Panc1 (cell line): ENCODE measurements around the gene APP. TPM values are rescaled to one million over a fixed set of nuclear protein-coding genes. Genes with fewer than 3 reads are reported as not detected.

ENCODE experiments used
- ATAC-seq: fragments of 200-7000 bp; cut with Tn5 transposase; 2 replicates; pipeline ENCODE4 v1.9.1; 2020; ENCODE audit warnings: mild to moderate bottlenecking, moderate library complexity
- BruUV-seq: library from RNA; stranded (reverse); fragments of 400-500 nt; replicated peaks from 2 replicates; lab custom pipeline; 2021; lab: Mats Ljungman, UMichigan
- CTCF ChIA-PET: fragments of 300-600 bp; sonication (Branson Sonifier 250); formaldehyde crosslinking; loops from one replicate; lab custom pipeline; 2022; ENCODE audit warnings: antibody characterized with exemption; lab: Charles Lee
- POLR2A ChIA-PET: fragments of 300-600 bp; sonication (Branson Sonifier 250); formaldehyde crosslinking; loops from one replicate; lab custom pipeline; 2022; ENCODE audit warnings: antibody characterized with exemption; lab: Charles Lee
- DNase-seq: peaks from one replicate; pipeline ENCODE4 v3.0.0-alpha.2; 2010; ENCODE audit warnings: low read depth, low spot score
- H3K27ac ChIP-seq: 2 replicates; pipeline ENCODE4 v1.5.1; 2011; ENCODE audit warnings: mild to moderate bottlenecking, low read length, inconsistent platforms
- H3K27me3 ChIP-seq: fragments of 200-500 bp; sonication (Bioruptor generic); 2 replicates; pipeline ENCODE4 v1.6.0; 2014; ENCODE audit warnings: low read length, inconsistent platforms; ENCODE audit not compliant: control insufficient read depth, insufficient read depth
- H3K36me3 ChIP-seq: fragments of 200-500 bp; sonication (Bioruptor generic); 2 replicates; pipeline ENCODE4 v1.5.1; 2014; ENCODE audit warnings: inconsistent platforms, mild to moderate bottlenecking, low read length, moderate library complexity; ENCODE audit not compliant: control insufficient read depth, insufficient read depth
- H3K4me1 ChIP-seq: 2 replicates; pipeline ENCODE4 v1.5.1; 2011; ENCODE audit warnings: inconsistent platforms, mild to moderate bottlenecking, low read length, moderate library complexity; ENCODE audit not compliant: control insufficient read depth, insufficient read depth
- H3K4me3 ChIP-seq, 2 experiments: 2 replicates each; pipeline ENCODE4 v1.5.1; 2011 to 2012; ENCODE audit warnings: low read depth in 2 of 2, low read length in 2 of 2, mild to moderate bottlenecking in 2 of 2, inconsistent platforms in 1 of 2, moderate library complexity in 1 of 2
- H3K9me3 ChIP-seq: fragments of 200-500 bp; sonication (Bioruptor generic); 2 replicates; pipeline ENCODE4 v1.5.1; 2014; ENCODE audit warnings: low read depth, mild to moderate bottlenecking, inconsistent platforms, low read length, moderate library complexity; ENCODE audit not compliant: control insufficient read depth, insufficient read depth
- POLR2AphosphoS5 ChIP-seq: IDR thresholded peaks from 2 replicates; pipeline ENCODE4 v1.6.1; 2012; ENCODE audit warnings: mild to moderate bottlenecking, low read depth, low read length, moderate library complexity
- REST ChIP-seq, 2 experiments: IDR thresholded peaks; 2 replicates each; pipeline ENCODE4 v1.6.1; 2011 to 2012; ENCODE audit warnings: low read depth in 2 of 2, control low read depth in 1 of 2, low read length in 1 of 2, mild to moderate bottlenecking in 1 of 2, moderate library complexity in 1 of 2; ENCODE audit not compliant: insufficient read depth in 1 of 2
- SIN3A ChIP-seq: IDR thresholded peaks from 2 replicates; pipeline ENCODE4 v1.6.1; 2012; ENCODE audit warnings: low read depth, mild to moderate bottlenecking, low read length, moderate library complexity, borderline replicate concordance; ENCODE audit not compliant: insufficient read depth
- TCF7L2 ChIP-seq: IDR thresholded peaks from 2 replicates; pipeline ENCODE4 v1.6.1; 2011; ENCODE audit warnings: mild to moderate bottlenecking, low read depth, low read length, inconsistent platforms
- in situ Hi-C: cut with HindIII; loops from 2 replicates; pipeline ENCODE4 v1.10.0; 2016; ENCODE audit warnings: low sequenced_read_pairs, low pct_unique_long_range_greater_than_20kb
- intact Hi-C: fragments of 100-400 bp; cut with micrococcal nuclease; formaldehyde crosslinking; loops from one replicate; pipeline ENCODE4 v1.10.0; 2022; ENCODE audit not compliant: unreplicated experiment
- total RNA-seq: library from RNA; stranded (reverse); gene quantifications from one replicate; pipeline ENCODE4 v1.2.1, GENCODE V29; 2021; ENCODE audit not compliant: unreplicated experiment
- TF ChIP-seq, protein P1 (sequence below): fragments of 450-650 bp; IDR thresholded peaks from 2 replicates; pipeline ENCODE4 v1.5.1; 2017; ENCODE audit warnings: mild to moderate bottlenecking

Gene APP
- total RNA-seq, 1 experiment from 2014 or later, result 542 TPM

DNA sequence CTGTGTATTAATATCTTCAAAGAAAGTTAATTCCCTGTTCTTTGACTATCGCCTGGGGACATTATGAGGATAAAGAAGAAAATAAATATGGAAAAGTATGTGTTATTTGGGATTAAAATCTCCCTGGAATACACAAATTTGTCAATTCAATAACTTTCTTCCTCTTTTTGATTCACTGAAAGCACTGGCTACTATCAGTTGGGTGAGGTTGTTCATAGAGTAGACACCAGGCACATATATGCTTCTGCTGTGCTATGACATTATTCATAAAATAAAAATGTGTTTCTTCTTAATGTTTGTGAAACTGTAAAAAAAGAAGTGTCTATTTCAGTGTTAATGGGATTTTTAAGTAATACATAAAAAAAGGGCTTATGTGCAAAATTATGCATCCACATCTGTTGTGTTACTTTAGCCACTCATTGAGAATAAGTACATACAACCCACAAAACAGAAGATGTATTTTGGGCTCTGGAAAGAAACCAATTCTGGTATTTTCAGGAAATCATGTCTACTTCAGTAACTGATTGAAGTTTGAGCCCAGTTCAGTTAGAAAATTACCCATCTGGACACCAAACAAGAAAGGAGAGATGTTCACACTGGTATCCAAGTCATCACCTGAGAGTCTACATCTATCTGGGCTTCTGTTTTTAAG lies 266.4 kb downstream of the APP start:
- CTCF ChIA-PET, result no interaction called here
- no peaks in the 10 kb centered on the region for H3K27me3 ChIP-seq
- intact Hi-C loops, result no loop called here
- no peak for ATAC-seq
- POLR2A ChIA-PET, result no interaction called here
- DNase-seq, result no peak
- in situ Hi-C loops, result no loop called here
- TF ChIP-seq REST (IDR thresholded peaks at IDR 0.05; ENCODE audit: insufficient read depth in 1 of 2, low read depth in 2 of 2, low read length in 1 of 2) (no peak), SIN3A (no peak), POLR2AphosphoS5 (no peak), TCF7L2 (no peak)
- TF ChIP-seq, protein P1, sequence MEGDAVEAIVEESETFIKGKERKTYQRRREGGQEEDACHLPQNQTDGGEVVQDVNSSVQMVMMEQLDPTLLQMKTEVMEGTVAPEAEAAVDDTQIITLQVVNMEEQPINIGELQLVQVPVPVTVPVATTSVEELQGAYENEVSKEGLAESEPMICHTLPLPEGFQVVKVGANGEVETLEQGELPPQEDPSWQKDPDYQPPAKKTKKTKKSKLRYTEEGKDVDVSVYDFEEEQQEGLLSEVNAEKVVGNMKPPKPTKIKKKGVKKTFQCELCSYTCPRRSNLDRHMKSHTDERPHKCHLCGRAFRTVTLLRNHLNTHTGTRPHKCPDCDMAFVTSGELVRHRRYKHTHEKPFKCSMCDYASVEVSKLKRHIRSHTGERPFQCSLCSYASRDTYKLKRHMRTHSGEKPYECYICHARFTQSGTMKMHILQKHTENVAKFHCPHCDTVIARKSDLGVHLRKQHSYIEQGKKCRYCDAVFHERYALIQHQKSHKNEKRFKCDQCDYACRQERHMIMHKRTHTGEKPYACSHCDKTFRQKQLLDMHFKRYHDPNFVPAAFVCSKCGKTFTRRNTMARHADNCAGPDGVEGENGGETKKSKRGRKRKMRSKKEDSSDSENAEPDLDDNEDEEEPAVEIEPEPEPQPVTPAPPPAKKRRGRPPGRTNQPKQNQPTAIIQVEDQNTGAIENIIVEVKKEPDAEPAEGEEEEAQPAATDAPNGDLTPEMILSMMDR, result no peak
- no peaks in the 10 kb centered on the region for H3K9me3 ChIP-seq
- no peaks in the 10 kb centered on the region; the same call in 1 of the 2 replicates for H3K36me3 ChIP-seq
- H3K4me1 ChIP-seq, result no peaks in the 10 kb centered on the region
- H3K27ac ChIP-seq, result no peak overlapping the region
- no TSS peak for BruUV-seq
- no peak overlapping the region for H3K4me3 ChIP-seq

GRCh38 chr21:25903607-25904006 lies 267.0 kb downstream of the APP start:
- Histone ChIP-seq H3K27ac (no peak overlapping the region), H3K9me3 (no peaks in the 10 kb centered on the region), H3K27me3 (no peaks in the 10 kb centered on the region), H3K36me3 (no peaks in the 10 kb centered on the region; the same call in 1 of the 2 replicates), H3K4me3 (no peak overlapping the region), H3K4me1 (no peaks in the 10 kb centered on the region)
- ChIA-PET POLR2A (no interaction called here), CTCF (no interaction called here)
- no peak for ATAC-seq
- intact Hi-C loops, result no loop called here
- no peak for TF ChIP-seq TCF7L2
- TF ChIP-seq, protein P1, result no peak
- no peak for TF ChIP-seq POLR2AphosphoS5
- no peak for TF ChIP-seq REST (IDR thresholded peaks at IDR 0.05; ENCODE audit: insufficient read depth in 1 of 2, low read depth in 2 of 2, low read length in 1 of 2)
- no peak for TF ChIP-seq SIN3A
- no TSS peak for BruUV-seq
- no peak for DNase-seq
- in situ Hi-C loops, result no loop called here
